Right atrium auricular region (tissue), 2 donors: ENCODE measurements around the gene COA3. TPM values are rescaled to one million over a fixed set of nuclear protein-coding genes. Genes with fewer than 3 reads are reported as not detected.

Experiments used
- DNase-seq: peaks from one replicate; pipeline ENCODE4 v3.0.0-alpha.2; 2019; ENCODE audit warnings: low spot score
- H3K27ac ChIP-seq, 2 donors: fragments of 200-600 bp; sonication (generic); 1 replicate in 1 of 2; 2 replicates in 1 of 2; pipeline ENCODE4 v1.5.1; 2016 to 2019
- H3K27me3 ChIP-seq, 2 donors: fragments of 200-600 bp; sonication (generic); one replicate each; pipeline versions ENCODE4 v1.5.1 to v1.6.0; 2017 to 2019
- H3K36me3 ChIP-seq: fragments of 200-600 bp; sonication (generic); one replicate; pipeline ENCODE4 v1.5.1; 2016
- H3K4me1 ChIP-seq, 2 donors: fragments of 200-600 bp; sonication (generic); one replicate each; pipeline versions ENCODE4 v1.5.1 to v1.6.0; 2017 to 2019
- H3K4me3 ChIP-seq, 2 donors: fragments of 200-600 bp; sonication (generic); 1 replicate in 1 of 2; 2 replicates in 1 of 2; pipeline ENCODE4 v1.5.1; 2017 to 2019; ENCODE audit warnings: mild to moderate bottlenecking in 1 of 2, moderate library complexity in 1 of 2
- H3K9me3 ChIP-seq, 2 donors: fragments of 200-600 bp; sonication (generic); one replicate each; pipeline ENCODE4 v1.5.1; 2019
- total RNA-seq, 2 donors: library from RNA; depleted of rRNA; stranded (reverse); fragments of >200 nt; gene quantifications; one replicate each; pipeline ENCODE4 v1.1.0, GENCODE V29; 2016
- TF ChIP-seq, protein P1 (sequence below), 2 donors: fragments of 200-600 bp; sonication (generic); IDR thresholded peaks; one replicate each; pipeline ENCODE4 v1.5.1; 2019; ENCODE audit warnings: antibody characterized with exemption in 2 of 2

COA3 gene
- total RNA-seq, 2 donors from 2014 or later: 71.6 to 77.4 TPM

DNA sequence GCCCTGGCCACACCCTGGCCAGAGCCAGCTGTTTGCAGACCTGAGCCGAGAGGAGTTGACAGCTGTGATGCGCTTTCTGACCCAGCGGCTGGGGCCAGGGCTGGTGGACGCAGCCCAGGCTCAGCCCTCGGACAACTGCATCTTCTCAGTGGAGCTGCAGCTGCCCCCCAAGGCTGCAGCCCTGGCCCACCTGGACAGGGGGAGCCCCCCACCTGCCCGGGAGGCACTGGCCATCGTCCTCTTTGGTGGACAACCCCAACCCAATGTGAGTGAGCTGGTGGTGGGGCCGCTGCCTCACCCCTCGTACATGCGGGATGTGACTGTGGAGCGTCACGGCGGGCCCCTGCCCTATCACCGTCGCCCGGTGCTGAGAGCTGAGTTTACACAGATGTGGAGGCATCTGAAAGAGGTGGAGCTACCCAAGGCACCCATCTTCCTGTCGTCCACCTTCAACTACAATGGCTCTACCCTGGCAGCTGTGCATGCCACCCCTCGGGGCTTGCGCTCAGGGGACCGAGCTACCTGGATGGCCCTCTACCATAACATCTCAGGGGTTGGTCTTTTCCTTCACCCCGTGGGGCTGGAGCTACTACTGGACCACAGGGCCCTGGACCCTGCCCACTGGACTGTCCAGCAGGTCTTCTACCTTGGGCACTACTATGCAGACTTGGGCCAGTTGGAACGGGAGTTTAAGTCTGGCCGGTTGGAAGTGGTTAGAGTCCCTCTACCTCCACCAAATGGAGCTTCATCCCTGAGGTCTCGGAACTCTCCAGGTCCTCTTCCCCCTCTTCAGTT lies 46.5 kb upstream of the COA3 start:
- H3K4me1 ChIP-seq: peaks cover 0 to 17% of the 10 kb centered on the region in 2 donors
- DNase-seq: no peak
- H3K27me3 ChIP-seq: no peaks in the 10 kb centered on the region

DNA sequence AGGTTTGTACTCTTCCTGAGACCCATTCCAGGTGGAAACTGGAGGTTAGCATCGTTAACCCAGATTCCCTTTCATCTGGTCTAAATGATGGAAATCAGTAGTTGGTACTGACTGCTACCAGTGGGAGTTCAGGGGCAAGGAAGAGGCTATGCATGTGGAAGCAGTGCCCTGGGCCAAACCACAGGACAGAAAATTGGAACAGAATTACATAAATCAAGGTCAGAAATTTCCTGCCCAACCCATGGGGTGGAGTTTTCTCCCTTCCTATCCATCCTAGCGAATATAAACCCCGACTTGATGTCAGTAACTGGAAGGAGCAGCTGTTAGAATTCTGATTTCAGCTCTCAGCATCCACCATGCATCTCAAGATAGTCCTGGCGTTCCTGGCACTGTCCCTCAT lies 45.8 kb upstream of the COA3 start, which contains the start of gene AOC2:
Gene AOC2 (plus strand): TSS at position 310 of the 400 bp plus-strand sequence. CDS start 47 bp downstream, at position 357.
- no peaks in the 10 kb centered on the region for H3K9me3 ChIP-seq
- H3K4me3 ChIP-seq: no peak within 1 kb of the TSS
- peaks cover 0 to 12% of the 10 kb centered on the region in 2 donors for H3K4me1 ChIP-seq
- H3K27ac ChIP-seq: no peak within 1 kb of the TSS
- DNase-seq: peak; percentile 49
- no peaks in the 10 kb centered on the region for H3K27me3 ChIP-seq
- TF ChIP-seq, protein P1, sequence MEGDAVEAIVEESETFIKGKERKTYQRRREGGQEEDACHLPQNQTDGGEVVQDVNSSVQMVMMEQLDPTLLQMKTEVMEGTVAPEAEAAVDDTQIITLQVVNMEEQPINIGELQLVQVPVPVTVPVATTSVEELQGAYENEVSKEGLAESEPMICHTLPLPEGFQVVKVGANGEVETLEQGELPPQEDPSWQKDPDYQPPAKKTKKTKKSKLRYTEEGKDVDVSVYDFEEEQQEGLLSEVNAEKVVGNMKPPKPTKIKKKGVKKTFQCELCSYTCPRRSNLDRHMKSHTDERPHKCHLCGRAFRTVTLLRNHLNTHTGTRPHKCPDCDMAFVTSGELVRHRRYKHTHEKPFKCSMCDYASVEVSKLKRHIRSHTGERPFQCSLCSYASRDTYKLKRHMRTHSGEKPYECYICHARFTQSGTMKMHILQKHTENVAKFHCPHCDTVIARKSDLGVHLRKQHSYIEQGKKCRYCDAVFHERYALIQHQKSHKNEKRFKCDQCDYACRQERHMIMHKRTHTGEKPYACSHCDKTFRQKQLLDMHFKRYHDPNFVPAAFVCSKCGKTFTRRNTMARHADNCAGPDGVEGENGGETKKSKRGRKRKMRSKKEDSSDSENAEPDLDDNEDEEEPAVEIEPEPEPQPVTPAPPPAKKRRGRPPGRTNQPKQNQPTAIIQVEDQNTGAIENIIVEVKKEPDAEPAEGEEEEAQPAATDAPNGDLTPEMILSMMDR (IDR thresholded peaks at IDR 0.05): no peak
- H3K36me3 ChIP-seq: peaks cover 60% of the 10 kb centered on the region

More for the DNA sequence above, 46.5 kb upstream of the COA3 start:
- Histone ChIP-seq H3K27ac (no peak overlapping the region), H3K36me3 (peaks cover 53% of the 10 kb centered on the region), H3K9me3 (no peaks in the 10 kb centered on the region), H3K4me3 (no peak overlapping the region)
- TF ChIP-seq, protein P1 (IDR thresholded peaks at IDR 0.05): no peak

DNA sequence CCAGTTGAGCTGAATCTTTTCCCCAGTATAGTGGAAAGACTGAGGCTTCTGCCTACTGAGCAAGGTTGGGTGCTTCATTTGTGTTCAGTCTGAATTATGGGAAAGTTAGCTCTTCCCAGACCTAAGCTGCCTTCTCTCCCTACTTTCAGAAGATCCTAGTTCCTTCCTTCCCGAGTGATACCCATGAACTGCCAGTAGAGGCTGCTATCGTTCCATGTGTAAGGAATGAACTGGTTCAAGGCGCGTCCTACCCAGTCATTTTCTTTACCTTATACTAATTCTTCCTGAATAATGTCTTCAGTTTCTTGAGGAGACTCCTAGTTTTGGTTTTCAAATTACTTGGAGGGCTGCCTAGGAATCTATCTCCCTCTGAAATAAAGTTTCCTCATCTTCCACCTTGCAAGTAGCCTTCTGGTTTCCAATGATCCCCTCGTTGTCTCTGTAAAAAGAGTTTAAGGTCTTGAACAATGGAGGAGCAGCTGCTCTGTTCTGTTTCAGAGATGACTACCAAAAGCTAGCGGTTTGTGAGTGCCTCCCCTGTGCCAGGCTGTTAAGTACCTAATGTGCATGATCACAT lies 44.9 kb upstream of the COA3 start:
- Histone ChIP-seq H3K27ac (no peak overlapping the region), H3K9me3 (no peaks in the 10 kb centered on the region), H3K4me3 (no peak overlapping the region), H3K36me3 (peaks cover 68% of the 10 kb centered on the region), H3K4me1 (peaks cover 0 to 12% of the 10 kb centered on the region in 2 donors), H3K27me3 (no peaks in the 10 kb centered on the region)
- DNase-seq: no peak
- TF ChIP-seq, protein P1 (IDR thresholded peaks at IDR 0.05): peak; percentile 85 to 96

DNA sequence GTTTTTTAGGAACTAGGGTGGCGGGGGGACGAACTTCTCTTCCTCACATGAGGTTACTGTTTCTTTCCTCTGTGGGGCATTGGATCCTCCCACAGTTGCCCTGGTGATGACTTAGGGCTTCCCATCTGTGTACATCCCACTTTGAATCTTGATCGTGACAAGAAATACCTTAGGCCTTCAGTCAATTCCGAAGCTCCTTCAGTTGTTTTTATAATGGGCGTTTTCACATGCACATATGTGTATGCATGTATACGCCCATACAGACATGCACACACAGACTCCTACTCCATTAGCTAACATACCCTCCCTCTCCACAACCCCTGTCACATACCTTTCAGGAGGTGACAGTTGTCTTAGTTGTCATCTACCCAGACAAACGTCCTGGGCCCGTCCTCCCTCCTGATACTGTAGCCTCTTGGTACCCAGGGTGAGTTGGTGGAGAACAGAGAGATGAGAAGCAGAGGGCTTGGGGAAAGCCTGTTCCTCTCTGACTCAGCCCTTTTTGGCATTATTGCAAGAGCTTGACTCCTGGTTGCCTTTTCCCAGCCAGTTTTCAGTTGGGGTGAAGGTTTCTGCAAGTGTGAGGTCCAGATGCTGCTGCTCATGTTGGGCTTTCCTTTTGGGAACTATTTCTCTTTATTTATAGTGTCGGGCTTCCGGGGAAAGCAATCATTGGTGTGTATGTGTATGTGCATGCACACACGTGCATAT lies 43.6 kb upstream of the COA3 start:
- Histone ChIP-seq H3K4me1 (peaks cover 0 to 8% of the 10 kb centered on the region in 2 donors), H3K27ac (no peak overlapping the region), H3K36me3 (peaks cover 81% of the 10 kb centered on the region), H3K4me3 (no peak overlapping the region), H3K27me3 (no peaks in the 10 kb centered on the region), H3K9me3 (no peaks in the 10 kb centered on the region)
- no peak for DNase-seq
- TF ChIP-seq, protein P1 (IDR thresholded peaks at IDR 0.05): no peak

DNA sequence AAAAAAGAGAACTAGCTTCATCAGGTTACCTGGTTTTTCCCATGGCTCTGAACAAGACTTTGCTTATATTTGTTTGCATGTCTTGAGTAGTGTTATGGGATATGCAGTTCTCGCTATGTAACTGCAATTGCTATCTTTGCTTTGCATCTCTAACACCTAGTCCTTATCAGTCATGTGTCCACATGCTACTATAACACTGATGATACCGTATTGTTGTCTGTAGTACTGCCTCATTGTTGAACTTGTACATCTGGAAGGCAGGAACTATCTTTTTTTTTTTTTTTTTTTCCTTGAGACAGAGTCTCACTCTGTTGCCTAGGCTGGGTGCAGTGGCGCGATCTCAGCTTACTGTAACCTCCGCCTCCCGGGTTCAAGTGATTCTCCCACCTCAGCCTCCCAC lies 37.2 kb upstream of the COA3 start:
- Histone ChIP-seq H3K27ac (no peak overlapping the region), H3K4me3 (no peak overlapping the region), H3K4me1 (peaks cover 0 to 22% of the 10 kb centered on the region in 2 donors), H3K9me3 (no peaks in the 10 kb centered on the region), H3K36me3 (peaks cover 49% of the 10 kb centered on the region), H3K27me3 (no peaks in the 10 kb centered on the region)
- TF ChIP-seq, protein P1 (IDR thresholded peaks at IDR 0.05): no peak
- DNase-seq: no peak
